GM21447 (cell line): Measurements from ENCODE around the gene RBBP8.
"Not testable (repeated sequence)": the region's sequence is repeated elsewhere in the genome, so short reads cannot be mapped to it uniquely, and the experiment has no call there.

Experiments used
- ATAC-seq: cut with Tn5 transposase; IDR thresholded peaks from one replicate; pipeline ENCODE4 v1.9.1; 2021; ENCODE audit not compliant: unreplicated experiment

The RBBP8 gene

DNA sequence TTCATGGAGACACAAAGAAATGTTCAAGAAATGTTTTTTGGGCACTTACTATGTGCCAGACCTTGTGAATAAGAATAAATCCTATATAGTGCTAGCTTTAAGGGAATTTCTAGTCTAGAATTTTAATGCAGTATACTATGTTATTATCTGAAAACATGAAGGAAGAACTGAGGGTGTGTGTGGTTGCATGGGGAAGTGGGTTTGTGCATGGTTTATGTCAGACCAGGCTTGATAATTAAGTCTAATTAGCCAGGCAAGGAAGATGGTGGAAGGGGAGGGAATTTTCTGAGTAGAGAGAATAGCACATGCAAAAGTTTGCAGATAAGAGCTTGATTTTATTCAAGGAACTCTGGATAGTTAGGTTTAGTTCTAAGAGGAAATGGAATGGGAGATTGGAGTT is 6.5 kb downstream of the RBBP8 start:
- ATAC-seq = no peak

DNA sequence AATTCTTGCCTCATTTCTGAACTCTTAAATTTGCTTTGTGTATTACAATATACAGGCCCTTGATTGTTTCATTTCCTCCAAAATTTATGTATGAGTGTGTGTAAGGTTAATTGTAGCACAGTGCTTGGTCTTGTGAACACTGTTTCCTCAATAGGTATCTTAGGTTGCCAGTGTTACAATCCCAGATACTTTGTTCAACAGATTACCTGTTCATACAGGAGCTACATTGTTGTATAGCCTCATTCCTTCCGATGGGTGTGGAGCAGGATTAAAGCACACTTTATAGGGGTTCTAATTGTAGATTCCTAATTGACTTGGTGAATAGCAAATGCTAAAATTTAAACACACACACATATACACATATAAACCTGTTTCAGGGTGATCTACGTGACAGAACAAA is 10.7 kb downstream of the RBBP8 start:
- no peak for ATAC-seq

GRCh38 chr18:22946217-22946616 is 13.1 kb downstream of the RBBP8 start:
- no peak for ATAC-seq

DNA sequence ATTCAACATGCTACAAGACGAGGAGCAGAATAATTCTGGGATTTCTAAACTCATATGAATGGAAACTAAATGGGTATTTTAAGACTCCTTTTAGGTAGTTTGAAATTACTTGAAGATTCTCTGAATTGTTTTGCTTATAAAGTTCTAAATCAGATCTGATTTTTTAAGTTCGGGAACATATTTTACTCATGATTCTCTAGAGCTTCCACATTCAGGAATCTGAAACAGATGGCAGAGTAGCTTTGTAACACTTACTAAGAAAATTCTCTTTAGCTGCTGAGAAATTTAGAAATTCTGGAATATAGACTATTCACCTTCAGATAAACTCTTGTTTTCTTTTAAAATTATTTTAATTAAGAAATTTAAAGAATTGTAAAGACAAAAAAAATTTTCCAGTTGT is 13.7 kb downstream of the RBBP8 start:
- ATAC-seq = no peak

- no peak for ATAC-seq
These were observed 18.7 kb downstream of the RBBP8 start for GRCh38 chr18:22951823-22952222.

GRCh38 chr18:22952525-22952924 is 19.4 kb downstream of the RBBP8 start:
- ATAC-seq = no peak

DNA sequence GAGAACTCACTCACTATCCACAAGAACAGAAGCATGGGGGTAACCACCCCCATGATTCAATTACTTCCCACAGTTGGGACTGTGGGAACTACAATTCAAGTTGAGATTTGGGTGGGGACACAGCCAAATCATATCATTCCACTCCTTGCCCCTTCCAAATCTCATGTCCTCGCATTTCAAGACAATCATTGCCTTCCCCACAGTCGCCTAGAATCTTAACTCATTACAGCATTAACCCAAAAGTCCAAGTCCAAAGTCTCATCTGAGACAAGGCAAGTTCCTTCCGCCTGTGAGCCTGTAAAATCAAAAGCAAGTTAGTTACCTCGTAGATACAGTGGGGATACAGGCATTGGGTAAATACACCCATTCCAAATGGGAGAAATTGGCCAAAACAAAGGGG is 20.9 kb downstream of the RBBP8 start:
- not testable (repeated sequence) for ATAC-seq

DNA sequence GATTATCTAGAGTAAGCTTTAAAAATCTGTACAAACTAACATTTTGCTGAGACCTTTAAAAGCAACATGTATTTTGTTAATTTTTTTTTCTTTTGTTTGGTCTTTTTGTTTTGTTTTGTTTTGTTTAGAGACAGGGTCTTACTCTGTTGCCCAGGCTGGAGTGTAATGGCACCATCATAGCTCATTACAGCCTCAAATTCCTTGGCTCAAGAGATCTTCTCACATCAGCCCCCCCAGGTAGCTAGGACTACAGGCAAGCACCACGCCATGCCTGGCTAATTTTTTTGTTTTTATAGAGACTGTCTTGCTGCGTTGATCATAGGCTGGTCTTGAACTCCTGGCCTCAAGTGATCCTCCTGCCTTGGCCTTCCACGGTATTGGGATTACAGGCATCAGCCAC is 23.1 kb downstream of the RBBP8 start:
- no peak for ATAC-seq

DNA sequence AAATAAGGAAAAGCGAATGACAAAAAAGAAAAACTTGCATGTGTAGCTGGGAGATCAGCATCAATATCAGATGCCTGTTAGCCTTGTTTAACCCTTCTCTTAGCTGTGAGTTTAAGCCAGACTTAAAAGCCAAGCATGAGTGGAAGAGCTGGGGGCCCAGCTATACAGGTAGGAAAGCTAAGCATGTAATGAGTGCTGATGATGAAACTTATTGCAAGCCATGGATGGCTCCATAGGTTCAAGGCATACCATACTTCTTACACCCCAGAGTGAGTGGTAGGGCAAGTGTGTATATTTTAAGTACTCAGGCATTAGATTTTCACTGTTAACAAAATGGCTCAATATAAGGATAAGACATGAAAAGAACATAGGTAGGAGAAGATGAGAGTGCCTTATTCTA is 28.0 kb downstream of the RBBP8 start:
- no peak for ATAC-seq

GRCh38 chr18:22962004-22962403 is 28.9 kb downstream of the RBBP8 start:
- no peak for ATAC-seq

GRCh38 chr18:22964116-22964515 is 31.0 kb downstream of the RBBP8 start:
- ATAC-seq = no peak

- ATAC-seq = no peak
These were observed 31.6 kb downstream of the RBBP8 start for GRCh38 chr18:22964722-22965121.

- no peak for ATAC-seq
These were observed 37.9 kb downstream of the RBBP8 start for GRCh38 chr18:22971038-22971437.

DNA sequence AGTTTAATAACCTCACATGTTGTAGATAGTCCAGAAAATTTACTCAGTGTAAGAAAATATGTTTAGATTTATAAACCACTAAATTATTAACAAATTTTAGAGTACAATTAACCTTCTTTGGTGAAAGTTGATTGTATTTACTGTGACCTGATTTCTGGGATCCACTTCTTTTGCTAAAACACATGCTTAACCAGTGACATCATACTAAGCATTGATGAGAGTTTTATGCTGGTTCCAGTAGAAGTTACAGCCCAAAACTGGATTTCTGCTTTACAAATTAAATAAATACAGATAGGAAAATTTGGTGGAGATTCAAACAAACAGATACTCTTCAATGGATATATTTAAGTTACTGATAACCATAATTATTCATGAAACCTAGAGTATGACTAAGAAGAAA is 40.9 kb downstream of the RBBP8 start:
- no peak for ATAC-seq

DNA sequence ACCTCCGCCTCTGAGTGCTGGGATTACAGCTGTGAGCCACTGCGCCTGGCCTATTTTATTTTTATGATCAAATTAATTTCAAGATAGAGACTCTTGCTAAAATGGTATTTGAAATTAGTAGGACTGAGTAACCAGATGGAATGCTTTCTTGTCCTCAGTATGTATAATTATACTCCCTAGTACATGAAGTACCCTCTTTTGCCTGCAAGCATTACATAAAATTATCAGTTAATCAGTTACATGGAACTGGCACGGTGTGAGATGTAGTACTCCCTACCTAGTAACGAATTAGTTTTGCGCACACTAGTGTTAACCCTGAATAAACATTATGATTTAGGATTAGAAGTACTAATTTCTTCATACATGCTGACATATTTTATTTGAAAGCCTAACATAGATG is 41.6 kb downstream of the RBBP8 start:
- no peak for ATAC-seq

- ATAC-seq = no peak
These were observed 42.4 kb downstream of the RBBP8 start for GRCh38 chr18:22975508-22975907.

DNA sequence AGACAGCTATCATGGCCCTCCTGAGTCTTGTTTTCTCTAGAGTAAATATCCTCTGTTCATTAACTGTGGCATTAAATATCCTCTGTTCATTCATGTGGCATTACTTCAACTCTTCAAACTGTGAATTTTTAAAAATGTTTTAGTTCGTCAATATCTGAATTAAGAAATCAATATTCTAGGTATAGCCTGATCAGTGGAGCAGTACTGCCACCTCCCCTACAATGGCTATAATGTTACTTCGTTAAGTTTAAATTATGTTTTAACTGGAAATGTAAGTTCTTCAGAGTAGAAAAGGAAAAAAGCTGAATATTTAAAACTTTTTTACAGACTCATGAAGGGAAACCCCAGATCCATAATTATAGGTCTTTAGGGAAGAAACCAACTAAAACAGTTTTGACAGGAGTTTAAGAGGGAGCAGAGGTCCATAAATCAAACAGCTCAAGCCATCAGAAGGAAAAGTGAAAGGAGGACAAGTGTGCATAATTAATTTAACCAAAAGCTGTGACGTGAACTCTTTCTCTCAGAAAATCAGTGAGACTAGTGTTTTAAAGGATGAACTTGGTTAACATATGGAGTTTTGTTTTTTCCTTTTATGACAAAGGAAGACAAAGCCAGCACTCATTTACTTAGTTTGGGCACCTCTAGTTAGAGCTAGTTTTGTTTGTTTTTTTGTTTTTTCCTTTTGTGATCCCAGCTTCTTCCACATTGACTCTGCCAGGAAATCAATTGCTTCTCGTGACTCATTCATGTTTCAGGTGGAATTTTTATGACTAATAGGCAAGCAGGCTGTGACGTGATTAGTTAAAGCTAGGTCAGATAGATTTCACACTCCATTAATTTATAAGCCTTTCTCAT is 44.9 kb downstream of the RBBP8 start:
- ATAC-seq = no peak

GRCh38 chr18:22980394-22980793 is 47.3 kb downstream of the RBBP8 start:
- no peak for ATAC-seq

DNA sequence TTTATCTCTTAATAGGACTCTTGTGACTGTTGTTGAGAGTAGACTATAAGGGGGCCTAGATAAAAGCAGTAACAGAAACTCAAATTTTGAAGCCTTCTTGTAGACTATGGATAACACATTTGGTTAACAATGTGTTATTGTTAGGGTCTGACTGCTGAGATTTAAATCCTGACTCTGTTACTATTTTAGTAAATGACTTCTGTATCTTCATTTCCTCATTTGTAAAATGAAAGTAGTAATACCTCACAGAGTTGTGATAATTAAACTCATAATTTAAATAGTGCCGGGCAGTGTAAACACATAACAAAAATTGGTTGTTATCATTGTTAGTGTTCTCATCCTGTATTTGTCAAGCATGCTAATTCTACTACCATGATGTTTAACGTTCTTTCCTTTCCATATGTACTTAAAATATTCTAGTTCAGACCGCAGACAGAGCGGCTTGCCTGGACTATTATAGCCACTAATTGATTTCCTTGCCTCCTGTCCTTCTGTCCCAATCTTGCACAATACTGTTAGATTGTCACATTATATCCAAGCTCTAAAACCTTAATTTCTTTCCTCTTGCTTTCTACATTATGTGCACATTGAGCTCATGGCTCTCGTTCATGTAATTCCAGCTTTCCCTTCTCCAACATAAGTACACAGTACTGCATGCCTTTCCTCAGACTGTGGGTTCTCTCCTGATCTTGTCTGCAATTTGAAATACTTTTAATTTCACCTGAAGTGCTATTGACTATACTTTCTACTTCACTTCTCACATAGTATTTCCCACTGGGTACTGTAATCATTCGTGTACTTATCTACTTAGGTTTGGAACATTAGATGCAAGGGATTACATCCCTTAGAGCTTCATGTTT is 48.4 kb downstream of the RBBP8 start:
- ATAC-seq = no peak

- ATAC-seq = no peak
These were observed 50.0 kb downstream of the RBBP8 start for GRCh38 chr18:22983175-22983574.

- no peak for ATAC-seq
These were observed 52.1 kb downstream of the RBBP8 start for GRCh38 chr18:22985250-22985649.

GRCh38 chr18:22987547-22988189 is 54.5 kb downstream of the RBBP8 start:
- ATAC-seq = no peak
